ENCODE measurements around the gene FRMD4A. TPM values are rescaled to one million over a fixed set of nuclear protein-coding genes. Genes with fewer than 3 reads are reported as not detected.

The FRMD4A gene
- total RNA-seq, 1 experiment from 2014 or later, result 19.6 TPM

- H3K23ac ChIP-seq (ENCODE audit: insufficient read length, low read depth, low read length), result no peak overlapping the region
- H3K79me1 ChIP-seq (ENCODE audit: insufficient read depth, low read depth, low read length, poor library complexity, severe bottlenecking), result no peaks in the 10 kb centered on the region
- Mint-ChIP-seq H3K4me3 (no peak overlapping the region), H3K27me3 (ENCODE audit: low read depth) (no peaks in the 10 kb centered on the region), H3K9me3 (no peaks in the 10 kb centered on the region), H3K4me1 (peaks cover 5 to 7% of the 10 kb centered on the region in 2 experiments; a peak in 3 of 4 replicates), H3K36me3 (ENCODE audit: insufficient read depth in 1 of 3, low read depth in 3 of 3) (no peaks in the 10 kb centered on the region), H3K27ac (no peak overlapping the region)
- whole genome bisulfite sequencing (ENCODE audit: extremely low coverage, insufficient read length, low lambda C conversion rate), result no CpG with 5 or more reads among the region's 7 CpGs
- no peak overlapping the region for H3T11ph ChIP-seq (ENCODE audit: low read length)
- no peaks in the 10 kb centered on the region for H3K27me3 ChIP-seq (ENCODE audit: insufficient read depth, low read length)
- no peaks in the 10 kb centered on the region for H4K20me1 ChIP-seq (ENCODE audit: control insufficient read depth, insufficient read depth, insufficient read length)
- no peak overlapping the region for H3K56ac ChIP-seq (ENCODE audit: insufficient read length, low read depth, low read length)
- H2BK120ac ChIP-seq (ENCODE audit: low read depth, low read length, poor library complexity, severe bottlenecking), result no peak overlapping the region
- no peak overlapping the region for H2BK12ac ChIP-seq (ENCODE audit: insufficient read length, low read depth, low read length)
- no peak overlapping the region for H3K27ac ChIP-seq (ENCODE audit: insufficient read length, low read depth, low read length)
- no peak overlapping the region for H2BK20ac ChIP-seq (ENCODE audit: low read depth, low read length, poor library complexity, severe bottlenecking)
- no peak overlapping the region for H2AFZ ChIP-seq (ENCODE audit: low read length)
- no peak overlapping the region for H3K18ac ChIP-seq (ENCODE audit: insufficient read length, low read depth, low read length)
- H4K8ac ChIP-seq (replicated peaks; ENCODE audit: insufficient read length, low read depth, low read length), result no peak overlapping the region
- no peaks in the 10 kb centered on the region for H3K79me2 ChIP-seq (ENCODE audit: insufficient read depth, low read length)
- H2BK5ac ChIP-seq (ENCODE audit: insufficient read length, low read length), result no peak overlapping the region
- H3K23me2 ChIP-seq (ENCODE audit: insufficient read length, low read depth, low read length, poor library complexity, severe bottlenecking), result no peaks in the 10 kb centered on the region
- H4K5ac ChIP-seq (ENCODE audit: insufficient read length, low read depth, low read length), result no peak overlapping the region
- no peak overlapping the region for H3K14ac ChIP-seq (ENCODE audit: insufficient read depth, low read length)
- no peak overlapping the region for H2AK5ac ChIP-seq (ENCODE audit: insufficient read length, low read length)
- no peak overlapping the region for H3K4ac ChIP-seq (ENCODE audit: low read depth, low read length)
- no peak overlapping the region for H4K91ac ChIP-seq (ENCODE audit: insufficient read length, low read depth, low read length)
- no peak for DNase-seq
- H2BK15ac ChIP-seq (ENCODE audit: low read depth, low read length), result no peak overlapping the region
- no peak overlapping the region for H3K9ac ChIP-seq (ENCODE audit: extremely low read depth, insufficient read length, low read length)
- no peaks in the 10 kb centered on the region for H3K4me1 ChIP-seq (ENCODE audit: insufficient read depth, low read length)
- H3K4me2 ChIP-seq (ENCODE audit: insufficient read depth, insufficient read length, low read length), result no peak overlapping the region
- no peak for TF ChIP-seq CTCF (conservative IDR thresholded peaks at IDR 0.05)
- no peaks in the 10 kb centered on the region for H3K9me3 ChIP-seq (ENCODE audit: control insufficient read depth, low read depth, low read length)
These were observed 294.5 kb downstream of the FRMD4A start for GRCh38 chr10:14036233-14036632.

All from H9 (cell line).